ENCODE results near the gene SPEM3.

Gene SPEM3

GRCh38 chr17:7426896-7427489 lies 1.7 kb upstream of the SPEM3 start:
- H3K36me3 Mint-ChIP-seq = no peaks in the 10 kb centered on the region
- no peaks in the 10 kb centered on the region for H3K27me3 Mint-ChIP-seq
- H3K4me1 Mint-ChIP-seq = no peaks in the 10 kb centered on the region
- H3K27ac Mint-ChIP-seq = no peak overlapping the region
- H3K4me3 Mint-ChIP-seq = no peak overlapping the region
- no peaks in the 10 kb centered on the region for H3K9me3 Mint-ChIP-seq

GRCh38 chr17:7427549-7427948 lies 1.1 kb upstream of the SPEM3 start:
- Mint-ChIP-seq H3K27ac (no peak overlapping the region), H3K36me3 (no peaks in the 10 kb centered on the region), H3K9me3 (no peaks in the 10 kb centered on the region), H3K4me1 (no peaks in the 10 kb centered on the region), H3K27me3 (no peaks in the 10 kb centered on the region), H3K4me3 (no peak overlapping the region)

GRCh38 chr17:7429722-7430121 lies 1.1 kb downstream of the SPEM3 start:
- Mint-ChIP-seq H3K9me3 (no peaks in the 10 kb centered on the region), H3K27ac (no peak overlapping the region), H3K4me1 (no peaks in the 10 kb centered on the region), H3K36me3 (no peaks in the 10 kb centered on the region), H3K27me3 (no peaks in the 10 kb centered on the region), H3K4me3 (no peak overlapping the region)

GRCh38 chr17:7431231-7431630 lies 2.6 kb downstream of the SPEM3 start:
- Mint-ChIP-seq H3K27me3 (no peaks in the 10 kb centered on the region), H3K9me3 (no peaks in the 10 kb centered on the region), H3K4me1 (peaks cover 3% of the 10 kb centered on the region), H3K27ac (no peak overlapping the region), H3K36me3 (no peaks in the 10 kb centered on the region), H3K4me3 (no peak overlapping the region)

GRCh38 chr17:7432296-7432695 lies 3.6 kb downstream of the SPEM3 start:
- Mint-ChIP-seq H3K4me1 (peaks cover 11% of the 10 kb centered on the region), H3K36me3 (no peaks in the 10 kb centered on the region), H3K27me3 (no peaks in the 10 kb centered on the region), H3K4me3 (no peak overlapping the region), H3K27ac (peak overlapping the region; percentile 51), H3K9me3 (no peaks in the 10 kb centered on the region)

- H3K9me3 Mint-ChIP-seq = no peaks in the 10 kb centered on the region
- peaks cover 38% of the 10 kb centered on the region for H3K4me1 Mint-ChIP-seq
- peaks cover 7% of the 10 kb centered on the region for H3K27me3 Mint-ChIP-seq
- no peaks in the 10 kb centered on the region for H3K36me3 Mint-ChIP-seq
- H3K4me3 Mint-ChIP-seq = peak overlapping the region; percentile 96
- H3K27ac Mint-ChIP-seq = peak overlapping the region; percentile 95
Measured at GRCh38 chr17:7435676-7436555, 7.3 kb downstream of the SPEM3 start.

- peaks cover 38% of the 10 kb centered on the region for H3K4me1 Mint-ChIP-seq
- peak overlapping the region; percentile 84 for H3K27ac Mint-ChIP-seq
- H3K9me3 Mint-ChIP-seq = no peaks in the 10 kb centered on the region
- peaks cover 10% of the 10 kb centered on the region for H3K27me3 Mint-ChIP-seq
- peak overlapping the region; percentile 96 for H3K4me3 Mint-ChIP-seq
- H3K36me3 Mint-ChIP-seq = no peaks in the 10 kb centered on the region
Measured at GRCh38 chr17:7436556-7437368, 8.1 kb downstream of the SPEM3 start.

GRCh38 chr17:7437369-7437863 lies 8.8 kb downstream of the SPEM3 start:
- no peaks in the 10 kb centered on the region for H3K9me3 Mint-ChIP-seq
- H3K4me3 Mint-ChIP-seq = peak overlapping the region; percentile 88
- H3K4me1 Mint-ChIP-seq = peaks cover 38% of the 10 kb centered on the region
- H3K27ac Mint-ChIP-seq = peak overlapping the region; percentile 68
- H3K27me3 Mint-ChIP-seq = peaks cover 15% of the 10 kb centered on the region
- H3K36me3 Mint-ChIP-seq = no peaks in the 10 kb centered on the region

- Mint-ChIP-seq H3K4me1 (peaks cover 38% of the 10 kb centered on the region), H3K27me3 (peaks cover 20% of the 10 kb centered on the region), H3K4me3 (peak overlapping the region; percentile 88), H3K9me3 (no peaks in the 10 kb centered on the region), H3K36me3 (no peaks in the 10 kb centered on the region), H3K27ac (peak overlapping the region; percentile 68)
Measured at GRCh38 chr17:7437950-7438614, 9.4 kb downstream of the SPEM3 start.

GRCh38 chr17:7438656-7439460 lies 10.2 kb downstream of the SPEM3 start:
- H3K27ac Mint-ChIP-seq = peak overlapping the region; percentile 77
- H3K27me3 Mint-ChIP-seq = peaks cover 25% of the 10 kb centered on the region
- H3K36me3 Mint-ChIP-seq = no peaks in the 10 kb centered on the region
- H3K4me3 Mint-ChIP-seq = peak overlapping the region; percentile 88
- H3K4me1 Mint-ChIP-seq = peaks cover 38% of the 10 kb centered on the region
- no peaks in the 10 kb centered on the region for H3K9me3 Mint-ChIP-seq

GRCh38 chr17:7439462-7440112 lies 10.9 kb downstream of the SPEM3 start, which contains the start of gene FGF11:
TSS of gene FGF11 (plus strand) at chr17:7439512. CDS start at chr17:7439621, 109 bp downstream.
- H3K36me3 Mint-ChIP-seq = no peaks in the 10 kb centered on the region
- no peaks in the 10 kb centered on the region for H3K9me3 Mint-ChIP-seq
- H3K4me3 Mint-ChIP-seq = peak within 1 kb of the TSS; percentile 88
- peak within 1 kb of the TSS; percentile 77 for H3K27ac Mint-ChIP-seq
- H3K27me3 Mint-ChIP-seq = peaks cover 27% of the 10 kb centered on the region
- H3K4me1 Mint-ChIP-seq = peaks cover 38% of the 10 kb centered on the region

GRCh38 chr17:7440113-7440833 lies 11.6 kb downstream of the SPEM3 start:
- peak overlapping the region; percentile 35 for H3K27ac Mint-ChIP-seq
- H3K4me3 Mint-ChIP-seq = peak overlapping the region; percentile 82
- peaks cover 29% of the 10 kb centered on the region for H3K27me3 Mint-ChIP-seq
- no peaks in the 10 kb centered on the region for H3K36me3 Mint-ChIP-seq
- H3K4me1 Mint-ChIP-seq = peaks cover 40% of the 10 kb centered on the region
- no peaks in the 10 kb centered on the region for H3K9me3 Mint-ChIP-seq

GRCh38 chr17:7440834-7441195 lies 12.2 kb downstream of the SPEM3 start:
- peaks cover 46% of the 10 kb centered on the region for H3K4me1 Mint-ChIP-seq
- no peaks in the 10 kb centered on the region for H3K36me3 Mint-ChIP-seq
- no peak overlapping the region for H3K27ac Mint-ChIP-seq
- no peaks in the 10 kb centered on the region for H3K9me3 Mint-ChIP-seq
- peak overlapping the region; percentile 82 for H3K4me3 Mint-ChIP-seq
- H3K27me3 Mint-ChIP-seq = peaks cover 34% of the 10 kb centered on the region
